Urinary bladder (tissue), 4 donors: Measurements from ENCODE around the gene OR52N5. TPM values are rescaled to one million over a fixed set of nuclear protein-coding genes. Genes with fewer than 3 reads are reported as not detected.

Source experiments
- DNase-seq: peaks from one replicate; pipeline ENCODE4 v3.0.0-alpha.2; 2015; ENCODE audit errors: extremely low spot score
- H3K27ac ChIP-seq: one replicate; pipeline ENCODE4 v1.5.1; 2013; ENCODE audit warnings: low read depth, mild to moderate bottlenecking, moderate library complexity
- H3K36me3 ChIP-seq: one replicate; pipeline ENCODE4 v1.6.1; 2013; ENCODE audit warnings: mild to moderate bottlenecking, moderate library complexity; ENCODE audit not compliant: insufficient read depth
- H3K4me1 ChIP-seq: one replicate; pipeline ENCODE4 v1.6.1; 2013; ENCODE audit warnings: mild to moderate bottlenecking, moderate library complexity; ENCODE audit not compliant: insufficient read depth
- H3K4me3 ChIP-seq: one replicate; pipeline ENCODE4 v1.5.1; 2013; ENCODE audit warnings: low read depth, low read length
- WGBS: extraction: QIAGEN DNeasy Blood & Tissue Kit; methylation state at CpG from one replicate; pipeline ENCODE4 v1.1.7; 2013; 5-methylcytosine and 5-hydroxymethylcytosine counted together
- polyA plus RNA-seq: library from polyadenylated mRNA; stranded (reverse); fragments of 200-250 nt; gene quantifications from one replicate; pipeline ENCODE4 v1.2.3, GENCODE V29; 2013
- total RNA-seq: library from RNA; depleted of rRNA; stranded (reverse); fragments of >200 nt; gene quantifications from one replicate; pipeline ENCODE4 v1.2.3, GENCODE V29; 2014
- donor health status: healthy with polysubstance abuse.
- donor health status: healthy.

The OR52N5 gene
- not detected for total RNA-seq
- polyA plus RNA-seq: not detected

GRCh38 chr11:5783255-5783654, at the start of gene OR52N5:
Gene OR52N5, minus strand, starts transcription at chr11:5783355. Its CDS starts 4,721 bp downstream, at chr11:5778634.
- no peak for DNase-seq
- 48% methylated on average over 4 of the region's 4 CpGs for WGBS
- no peak within 1 kb of the TSS for H3K27ac ChIP-seq

GRCh38 chr11:5831196-5831829, 48.2 kb upstream of the OR52N5 start:
- no peaks in the 10 kb centered on the region for H3K4me1 ChIP-seq
- no peak for DNase-seq
- no peak overlapping the region for H3K27ac ChIP-seq
- 71% methylated on average over 6 of the region's 6 CpGs for WGBS
- H3K4me3 ChIP-seq: no peak overlapping the region
- H3K36me3 ChIP-seq: no peaks in the 10 kb centered on the region

More at GRCh38 chr11:5783255-5783654, at the start of gene OR52N5:
- Histone ChIP-seq H3K4me3 (no peak within 1 kb of the TSS), H3K36me3 (no peaks in the 10 kb centered on the region), H3K4me1 (no peaks in the 10 kb centered on the region)

GRCh38 chr11:5818245-5818886, 35.2 kb upstream of the OR52N5 start:
- Histone ChIP-seq H3K27ac (no peak overlapping the region), H3K4me3 (no peak overlapping the region)

GRCh38 chr11:5815534-5815933, 32.4 kb upstream of the OR52N5 start:
- WGBS: 59% methylated on average over 4 of the region's 4 CpGs
- DNase-seq: no peak
- Histone ChIP-seq H3K4me3 (no peak overlapping the region), H3K4me1 (no peaks in the 10 kb centered on the region), H3K36me3 (no peaks in the 10 kb centered on the region), H3K27ac (no peak overlapping the region)

More at GRCh38 chr11:5818245-5818886, 35.2 kb upstream of the OR52N5 start:
- H3K36me3 ChIP-seq: no peaks in the 10 kb centered on the region
- no peaks in the 10 kb centered on the region for H3K4me1 ChIP-seq
- WGBS: 52% methylated on average over 1 of the region's 1 CpG
- no peak for DNase-seq

GRCh38 chr11:5809905-5810795, 27.0 kb upstream of the OR52N5 start:
- Histone ChIP-seq H3K4me3 (no peak overlapping the region), H3K36me3 (no peaks in the 10 kb centered on the region), H3K27ac (no peak overlapping the region), H3K4me1 (no peaks in the 10 kb centered on the region)
- DNase-seq: no peak
- WGBS: 72% methylated on average over 6 of the region's 6 CpGs

GRCh38 chr11:5809122-5809519, 26.0 kb upstream of the OR52N5 start:
- WGBS: 56% methylated on average over 5 of the region's 5 CpGs
- no peak for DNase-seq
- no peaks in the 10 kb centered on the region for H3K4me1 ChIP-seq
- H3K27ac ChIP-seq: no peak overlapping the region
- H3K36me3 ChIP-seq: no peaks in the 10 kb centered on the region
- peak overlapping the region; percentile 32 for H3K4me3 ChIP-seq

- 9% methylated on average over 24 of the region's 24 CpGs for WGBS
Measured at GRCh38 chr11:5808500-5809121, 25.5 kb upstream of the OR52N5 start, which contains the start of gene OR52N2. Gene OR52N2, plus strand, starts transcription at chr11:5808924. Its CDS starts 11,412 bp downstream, at chr11:5820336.

GRCh38 chr11:5807580-5807979, 24.4 kb upstream of the OR52N5 start:
- 57% methylated on average over 10 of the region's 10 CpGs for WGBS
- Histone ChIP-seq H3K36me3 (no peaks in the 10 kb centered on the region), H3K27ac (no peak overlapping the region), H3K4me1 (no peaks in the 10 kb centered on the region), H3K4me3 (no peak overlapping the region)
- DNase-seq: no peak

More at GRCh38 chr11:5808500-5809121, 25.5 kb upstream of the OR52N5 start, which contains the start of gene OR52N2:
- peak; percentile 41 for DNase-seq
- Histone ChIP-seq H3K4me3 (peak within 1 kb of the TSS; percentile 32), H3K4me1 (no peaks in the 10 kb centered on the region), H3K36me3 (no peaks in the 10 kb centered on the region), H3K27ac (no peak within 1 kb of the TSS)

GRCh38 chr11:5803982-5804381, 20.8 kb upstream of the OR52N5 start:
- DNase-seq: no peak
- Histone ChIP-seq H3K27ac (no peak overlapping the region), H3K4me3 (no peak overlapping the region), H3K36me3 (no peaks in the 10 kb centered on the region), H3K4me1 (no peaks in the 10 kb centered on the region)
- 92% methylated on average over 5 of the region's 5 CpGs for WGBS

- Histone ChIP-seq H3K27ac (no peak overlapping the region), H3K36me3 (no peaks in the 10 kb centered on the region), H3K4me3 (no peak overlapping the region), H3K4me1 (no peaks in the 10 kb centered on the region)
- WGBS: 88% methylated on average over 6 of the region's 6 CpGs
- DNase-seq: no peak
Measured at GRCh38 chr11:5796541-5796940, 13.4 kb upstream of the OR52N5 start.

GRCh38 chr11:5791165-5791564, 8.0 kb upstream of the OR52N5 start, which contains the start of gene OR52N1:
Gene OR52N1, minus strand, starts transcription at chr11:5791265. Its CDS starts 2,449 bp downstream, at chr11:5788816.
- no peaks in the 10 kb centered on the region for H3K4me1 ChIP-seq
- no peak within 1 kb of the TSS for H3K4me3 ChIP-seq
- H3K27ac ChIP-seq: no peak within 1 kb of the TSS
- DNase-seq: no peak
- WGBS: 76% methylated on average over 3 of the region's 3 CpGs
- no peaks in the 10 kb centered on the region for H3K36me3 ChIP-seq

- H3K4me3 ChIP-seq: no peak overlapping the region
- H3K36me3 ChIP-seq: no peaks in the 10 kb centered on the region
- H3K4me1 ChIP-seq: no peaks in the 10 kb centered on the region
- H3K27ac ChIP-seq: no peak overlapping the region
- 43% methylated on average over 1 of the region's 1 CpG for WGBS
- no peak for DNase-seq
Measured at GRCh38 chr11:5767056-5767455, 16.1 kb downstream of the OR52N5 start.

GRCh38 chr11:5753943-5754342, 29.2 kb downstream of the OR52N5 start, which contains the start of gene OR52N4:
Gene OR52N4, plus strand, starts transcription at chr11:5754243. Its CDS starts 498 bp downstream, at chr11:5754741.
- Histone ChIP-seq H3K4me1 (no peaks in the 10 kb centered on the region), H3K4me3 (no peak within 1 kb of the TSS), H3K27ac (no peak within 1 kb of the TSS), H3K36me3 (no peaks in the 10 kb centered on the region)
- 94% methylated on average over 1 of the region's 1 CpG for WGBS
- DNase-seq: no peak
